HG03342 (cell line): Measurements from ENCODE around the gene NKAIN2.
"Not testable (repeated sequence)": the region's sequence is repeated elsewhere in the genome, so short reads cannot be mapped to it uniquely, and the experiment has no call there.

ENCODE experiments used
- ATAC-seq: cut with Tn5 transposase; IDR thresholded peaks from one replicate; pipeline ENCODE4 v1.9.1; 2021; ENCODE audit warnings: mild to moderate bottlenecking, moderate library complexity; ENCODE audit not compliant: unreplicated experiment

Gene NKAIN2

DNA sequence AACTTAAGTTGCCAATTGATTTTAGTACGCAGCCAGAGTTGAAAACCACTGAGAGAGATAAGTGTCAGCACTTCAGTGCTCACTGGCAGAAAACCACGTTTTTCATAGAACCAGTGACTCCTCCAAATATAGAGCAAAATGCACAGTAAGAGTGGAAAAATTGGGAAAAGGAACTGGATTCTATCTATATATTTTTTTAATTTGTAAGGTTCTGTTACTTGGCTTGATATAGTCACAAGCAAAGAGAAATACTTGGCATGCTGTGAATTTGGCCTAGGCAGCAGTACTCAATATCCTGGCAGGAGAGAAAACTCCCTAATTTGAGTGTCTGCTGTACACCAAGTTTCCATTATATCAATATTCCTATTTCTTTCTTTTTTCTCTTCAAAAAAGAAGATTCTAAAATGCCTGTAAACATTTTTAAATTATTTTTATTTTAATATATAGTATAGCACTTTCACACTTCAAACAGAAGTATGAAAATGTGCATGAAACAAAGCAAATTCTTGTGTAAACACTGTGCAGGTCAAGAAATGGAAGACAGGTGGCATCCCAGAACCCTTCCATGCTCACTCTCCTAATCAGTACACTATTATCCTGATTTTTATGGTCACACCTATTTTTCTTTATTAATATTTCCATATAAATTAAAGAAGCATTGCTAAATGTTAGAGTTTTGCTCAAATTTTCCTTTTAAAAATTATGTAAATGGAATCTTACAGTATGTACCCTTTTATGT lies 596.8 kb downstream of the NKAIN2 start:
- no peak for ATAC-seq

DNA sequence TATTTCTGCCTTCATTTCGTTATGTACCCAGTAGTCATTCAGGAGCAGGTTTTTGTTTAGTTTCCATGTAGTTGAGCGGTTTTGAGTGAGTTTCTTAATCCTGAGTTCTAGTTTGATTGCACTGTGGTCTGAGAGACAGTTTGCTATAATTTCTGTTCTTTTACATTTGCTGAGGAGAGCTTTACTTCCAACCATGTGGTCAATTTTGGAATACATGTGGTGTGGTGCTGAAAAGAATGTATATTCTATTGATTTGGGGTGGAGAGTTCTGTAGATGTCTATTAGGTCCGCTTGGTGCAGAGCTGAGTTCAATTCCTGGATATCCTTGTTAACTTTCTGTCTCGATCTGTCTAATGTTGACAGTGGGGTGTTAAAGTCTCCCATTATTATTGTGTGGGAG lies 606.8 kb downstream of the NKAIN2 start:
- not testable (repeated sequence) for ATAC-seq

DNA sequence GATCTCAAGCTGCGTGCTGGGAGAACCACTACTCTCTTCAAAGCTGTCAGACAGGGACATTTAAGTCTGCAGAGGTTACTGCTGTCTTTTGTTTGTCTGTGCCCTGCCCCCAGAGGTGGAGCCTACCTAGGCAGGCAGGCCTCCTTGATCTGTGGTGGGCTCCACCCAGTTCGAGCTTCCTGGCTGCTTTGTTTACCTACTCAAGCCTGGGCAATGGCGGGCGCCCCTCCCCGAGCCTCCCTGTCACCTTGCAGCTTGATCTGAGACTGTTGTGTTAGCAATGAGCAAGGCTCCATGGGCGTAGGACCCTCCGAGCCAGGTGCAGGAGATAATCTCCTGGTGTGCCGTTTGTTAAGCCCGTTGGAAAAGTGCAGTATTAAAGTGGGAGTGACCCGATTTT lies 609.0 kb downstream of the NKAIN2 start:
- ATAC-seq: not testable (repeated sequence)

DNA sequence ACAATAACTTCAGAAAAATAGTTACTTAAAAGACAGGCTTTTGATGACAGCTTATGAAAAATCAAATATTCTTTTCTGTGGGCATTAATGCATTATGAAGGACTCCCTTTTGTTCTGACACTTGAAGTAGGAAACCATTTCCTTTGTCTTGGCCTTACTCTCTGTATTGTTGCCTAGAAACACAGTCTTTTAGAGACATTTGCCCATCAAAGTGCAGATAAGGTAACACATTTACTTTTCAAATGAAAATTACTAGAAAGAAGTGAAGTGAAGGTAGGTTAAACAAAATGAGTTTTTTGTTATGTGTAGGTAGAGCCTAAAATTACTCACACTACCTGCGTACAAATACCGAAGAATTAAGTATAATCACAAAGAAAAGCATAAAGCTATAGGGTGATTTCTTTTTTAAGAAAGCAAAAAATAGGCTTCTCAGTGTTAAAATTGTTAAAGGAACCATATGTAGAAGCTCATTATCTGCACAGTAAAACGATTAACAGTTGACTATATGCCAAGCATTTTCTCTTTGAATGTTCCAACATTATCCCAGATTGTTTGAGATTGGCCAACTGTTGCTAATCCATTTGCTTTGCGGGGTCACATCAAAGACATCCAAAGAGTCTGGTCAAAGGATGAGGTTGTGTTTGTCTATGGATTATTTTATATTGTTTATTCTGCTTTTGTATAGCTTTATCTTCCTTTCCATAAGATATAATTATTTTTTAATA lies 616.6 kb downstream of the NKAIN2 start:
- no peak for ATAC-seq

DNA sequence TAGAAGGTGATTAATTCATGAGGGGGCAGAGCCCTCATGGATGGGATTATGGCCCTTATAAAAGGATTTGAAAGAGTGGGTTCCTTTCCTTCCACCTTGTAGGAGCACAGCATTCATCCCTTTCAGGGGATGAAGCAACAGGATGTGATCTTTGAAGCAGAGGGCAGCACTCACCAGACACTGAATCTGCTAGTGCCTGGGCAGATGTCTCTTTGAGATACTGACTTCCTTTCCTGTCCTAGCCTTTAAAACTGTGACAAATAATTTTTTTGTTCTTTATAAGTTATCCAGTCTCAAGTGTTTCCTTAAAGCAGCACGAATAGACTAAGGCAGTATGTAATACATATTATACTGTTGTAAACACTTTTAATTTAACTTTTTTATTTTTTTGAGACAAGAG lies 620.0 kb downstream of the NKAIN2 start:
- ATAC-seq: no peak

DNA sequence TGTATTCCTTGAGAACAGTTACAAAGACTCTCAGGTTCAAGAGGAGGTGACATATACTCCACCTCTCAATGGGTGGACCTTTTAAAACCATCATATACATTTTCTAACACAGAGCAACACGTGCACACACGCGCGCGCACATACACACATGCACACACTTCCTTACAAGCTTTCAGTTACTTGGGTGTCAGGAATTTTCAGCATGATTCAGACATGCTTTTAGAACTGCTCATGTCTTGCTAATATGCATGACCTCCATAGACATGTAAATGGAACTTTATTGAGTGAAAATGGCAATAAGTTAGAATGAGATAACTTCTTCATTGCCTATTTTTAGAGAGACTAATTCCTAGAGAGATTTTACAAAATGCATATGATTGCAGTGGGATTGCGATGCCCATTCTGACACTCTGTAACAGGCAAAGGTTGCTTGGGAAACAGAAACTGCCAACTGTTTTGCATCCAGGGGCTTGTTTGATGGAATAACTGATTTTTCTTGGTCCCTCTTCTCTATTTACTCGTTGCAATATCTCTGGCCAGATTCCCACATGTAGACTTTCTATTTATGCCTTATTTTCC lies 627.2 kb downstream of the NKAIN2 start:
- no peak for ATAC-seq

DNA sequence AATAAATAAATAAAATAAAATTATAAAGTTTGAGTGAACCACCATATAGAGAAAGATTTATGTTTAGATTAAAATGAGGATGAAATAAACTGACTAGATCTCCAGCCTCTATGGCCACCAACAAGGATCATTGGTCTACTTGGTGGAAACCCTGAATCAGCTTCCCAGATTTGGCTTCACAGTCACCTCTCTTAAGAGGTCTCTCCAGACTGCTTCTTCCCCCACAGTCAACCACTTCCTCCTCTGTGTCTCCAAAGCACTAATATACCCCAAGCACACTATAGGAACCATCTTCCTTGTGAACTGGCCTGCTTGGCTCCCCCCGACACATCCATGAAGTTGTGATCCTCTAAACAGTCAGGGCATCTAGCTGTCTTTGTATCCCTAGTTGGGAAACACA lies 629.0 kb downstream of the NKAIN2 start:
- no peak for ATAC-seq

DNA sequence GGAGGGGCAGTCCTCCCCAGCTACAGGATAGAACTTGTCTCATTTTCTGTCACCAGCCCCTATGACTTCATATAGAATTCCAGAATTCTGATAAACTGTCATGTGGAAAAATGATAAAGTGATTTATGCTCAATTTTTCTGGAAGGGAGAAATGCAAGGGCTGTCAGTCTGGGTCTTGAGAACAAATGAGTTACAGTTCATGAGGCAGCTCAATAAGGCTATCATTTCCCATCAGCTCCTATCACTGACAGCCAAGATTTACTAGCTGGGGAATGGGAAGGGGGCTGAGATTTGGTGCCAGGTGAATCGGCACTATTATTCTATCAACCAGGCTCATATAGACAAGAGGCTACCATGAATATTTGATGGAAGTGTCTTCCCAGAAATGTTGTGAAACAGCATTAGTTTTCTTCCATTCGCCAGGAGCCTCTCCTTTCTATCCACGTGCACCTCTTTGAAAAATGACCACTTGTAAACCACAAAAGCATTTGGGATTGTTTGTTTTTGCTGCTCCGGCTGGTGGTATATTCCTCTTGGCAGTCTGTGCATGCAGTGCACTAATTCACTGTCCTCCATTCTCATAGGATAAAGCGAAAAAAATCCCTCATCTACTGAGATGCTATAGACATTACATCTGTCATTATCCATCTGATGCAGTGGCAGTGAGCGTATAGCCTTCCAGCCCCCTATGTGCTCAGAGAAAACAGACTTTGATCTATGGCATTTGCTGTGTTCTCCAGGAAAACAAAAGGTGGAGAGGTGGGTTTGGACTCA lies 629.9 kb downstream of the NKAIN2 start:
- ATAC-seq: no peak

DNA sequence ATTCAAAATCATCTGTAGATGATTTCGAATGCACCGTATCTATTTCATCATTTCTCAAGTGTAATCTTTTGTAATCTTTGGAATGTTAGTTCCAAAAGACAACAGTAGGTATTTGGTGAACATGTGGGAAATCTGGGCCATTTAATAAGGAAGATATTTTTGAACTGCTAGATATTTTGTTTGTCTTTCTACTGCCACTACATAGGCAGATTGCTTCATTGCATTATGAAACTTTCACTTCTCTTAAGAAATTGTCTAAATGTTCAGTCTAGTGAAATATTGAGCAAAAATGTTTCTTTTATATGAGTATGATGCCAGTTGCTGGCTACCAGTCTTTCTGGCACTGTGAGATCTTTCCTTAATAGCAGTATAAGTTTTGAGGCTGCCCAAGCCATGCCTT lies 630.8 kb downstream of the NKAIN2 start:
- no peak for ATAC-seq

DNA sequence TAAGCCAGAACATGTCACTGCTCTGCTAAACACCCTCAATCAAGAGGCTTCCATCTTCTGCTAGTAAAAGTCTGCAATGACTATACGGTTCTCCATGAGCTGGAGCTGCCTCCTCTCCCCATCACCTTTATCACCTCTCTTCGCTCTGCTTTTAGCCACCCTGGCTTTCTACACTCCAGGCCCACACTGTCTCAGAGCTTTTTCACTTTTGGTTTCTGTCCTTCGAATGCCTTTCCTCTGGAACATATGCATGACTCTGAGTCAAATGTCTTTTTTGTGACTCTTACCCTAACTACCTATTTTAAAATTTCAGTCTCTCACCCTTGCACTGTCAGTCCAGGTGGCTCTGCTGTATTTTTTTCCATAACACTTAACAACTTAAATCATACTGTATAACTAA lies 633.1 kb downstream of the NKAIN2 start:
- no peak for ATAC-seq

DNA sequence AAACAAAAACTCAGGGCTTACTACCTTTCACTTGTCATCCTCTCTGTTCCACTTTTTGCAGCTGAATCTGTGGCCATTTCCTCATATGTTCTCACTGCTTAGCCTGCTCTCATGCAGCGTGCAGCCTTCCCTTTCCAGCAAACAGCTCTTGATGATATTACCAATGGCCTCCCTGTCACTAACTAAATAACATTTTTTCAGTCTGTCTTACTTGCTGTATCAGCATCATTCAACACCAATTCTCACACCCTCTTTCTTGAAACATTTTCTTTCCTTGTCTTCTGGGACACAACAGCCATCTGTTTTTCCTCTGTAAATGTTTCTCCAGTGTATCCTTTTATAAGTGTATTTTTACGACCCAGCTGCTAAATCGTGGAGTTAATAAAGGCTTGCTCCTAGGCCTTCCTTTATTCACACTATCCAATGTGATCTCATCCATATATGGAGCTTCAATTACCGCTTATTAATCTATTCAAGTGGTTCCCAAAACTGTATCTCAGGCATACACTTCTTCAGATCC lies 634.9 kb downstream of the NKAIN2 start:
- no peak for ATAC-seq

DNA sequence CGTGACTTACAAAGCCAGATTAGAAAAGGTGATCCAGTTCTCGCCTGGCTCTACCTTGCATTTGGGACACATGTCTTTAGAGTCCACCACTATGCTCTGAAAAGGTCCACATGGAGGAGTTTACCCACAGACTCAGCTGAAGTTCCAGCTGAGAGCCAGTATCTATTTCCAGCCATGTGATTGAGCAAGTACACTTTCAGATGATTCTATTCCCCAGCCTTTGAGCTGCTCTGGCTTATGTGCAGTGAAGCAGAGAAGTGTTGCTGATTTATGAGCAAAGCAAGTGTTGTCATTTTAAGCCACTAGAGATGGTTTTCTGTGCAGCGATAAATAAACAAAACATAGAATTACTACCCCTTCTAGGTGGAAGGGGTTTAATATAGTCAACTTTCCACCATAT lies 637.8 kb downstream of the NKAIN2 start:
- no peak for ATAC-seq

DNA sequence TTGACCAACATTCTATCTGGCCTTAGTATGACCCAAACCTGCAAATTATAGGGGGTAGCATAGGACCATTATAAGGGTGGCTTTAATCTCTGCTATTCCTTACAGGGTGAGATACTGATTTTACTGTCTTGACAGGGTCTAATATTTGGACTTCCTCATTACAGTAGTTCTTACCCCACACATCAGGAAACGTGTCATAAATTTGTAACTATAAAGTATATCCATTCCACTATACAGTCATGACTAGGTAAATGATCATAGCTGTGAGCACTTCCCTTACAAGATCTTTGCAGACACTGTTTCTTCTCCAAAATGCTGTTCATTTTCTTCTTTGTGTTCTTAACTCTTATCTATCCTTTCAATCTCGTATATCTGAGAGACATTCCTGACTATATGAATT lies 639.9 kb downstream of the NKAIN2 start:
- ATAC-seq: no peak

DNA sequence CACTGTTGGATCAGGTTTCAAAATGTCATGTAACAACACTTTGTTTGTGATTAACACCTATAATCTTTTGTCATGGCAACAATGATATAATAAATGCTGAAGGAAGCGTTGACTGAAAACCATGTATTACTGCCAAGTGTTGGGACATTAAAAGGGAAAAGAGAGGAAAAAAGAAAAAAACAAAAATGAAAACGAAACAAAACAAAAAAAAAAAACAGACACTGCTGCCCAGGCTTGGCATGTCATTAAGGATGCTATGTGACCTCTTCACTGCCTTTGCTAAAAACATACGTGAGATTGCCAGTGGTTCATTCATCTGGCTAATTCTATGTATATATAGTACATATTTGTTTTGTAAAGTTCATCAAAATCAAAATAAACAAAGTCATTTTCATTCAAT lies 641.9 kb downstream of the NKAIN2 start:
- ATAC-seq: no peak

DNA sequence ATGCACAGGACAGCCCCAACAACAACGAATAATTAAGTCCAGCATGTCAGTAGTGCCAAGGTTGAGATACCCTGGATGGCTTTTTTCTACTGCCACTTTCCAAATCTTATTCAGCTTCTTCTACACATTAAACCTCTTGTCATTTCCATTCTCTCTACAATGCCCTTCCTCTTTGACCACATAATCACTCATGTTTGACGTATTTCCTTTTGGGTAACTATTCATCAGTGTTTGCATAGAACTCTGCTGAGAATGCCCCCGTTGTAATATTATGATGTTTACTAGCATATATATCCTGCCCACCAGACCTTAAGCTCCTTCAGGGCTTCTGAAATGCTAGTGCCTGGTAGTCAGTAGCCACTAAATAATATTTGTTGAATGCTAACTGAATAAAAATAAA lies 643.3 kb downstream of the NKAIN2 start:
- no peak for ATAC-seq

DNA sequence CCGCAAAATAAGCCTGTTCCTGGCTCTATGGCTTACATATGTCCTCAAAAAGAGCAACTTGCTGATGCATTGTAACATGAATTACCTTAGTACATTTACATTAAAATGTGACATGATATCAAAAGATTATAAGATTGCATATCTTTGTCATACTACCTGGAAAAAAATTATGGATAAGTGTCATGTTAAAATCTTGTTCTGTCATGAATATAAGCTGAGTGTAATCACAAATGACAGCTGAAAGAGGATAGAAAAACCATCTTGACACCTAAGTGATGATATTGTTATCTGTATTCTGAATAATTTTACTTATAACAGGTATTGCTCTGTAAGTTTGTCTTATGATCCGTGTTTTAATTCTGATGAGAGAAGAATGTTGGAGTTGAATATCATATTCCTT lies 655.6 kb downstream of the NKAIN2 start:
- no peak for ATAC-seq

DNA sequence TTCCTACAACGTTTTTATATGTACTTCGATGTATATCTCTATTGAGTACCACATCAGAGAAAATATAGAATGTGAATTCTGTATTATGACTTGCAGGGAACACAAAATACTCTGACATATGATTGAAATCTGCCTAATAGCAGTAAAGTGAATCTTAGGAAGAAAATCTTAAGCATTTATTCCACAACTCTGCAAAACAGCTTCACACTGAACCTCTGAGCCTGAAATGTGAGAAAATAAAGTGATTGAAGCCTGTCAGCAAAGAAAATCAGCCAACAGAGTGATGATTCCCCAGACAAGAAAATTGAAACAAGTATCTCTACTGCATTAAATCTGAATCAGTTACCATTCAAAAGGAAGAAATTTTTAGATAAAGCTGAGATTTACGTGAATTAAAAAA lies 659.1 kb downstream of the NKAIN2 start:
- no peak for ATAC-seq

DNA sequence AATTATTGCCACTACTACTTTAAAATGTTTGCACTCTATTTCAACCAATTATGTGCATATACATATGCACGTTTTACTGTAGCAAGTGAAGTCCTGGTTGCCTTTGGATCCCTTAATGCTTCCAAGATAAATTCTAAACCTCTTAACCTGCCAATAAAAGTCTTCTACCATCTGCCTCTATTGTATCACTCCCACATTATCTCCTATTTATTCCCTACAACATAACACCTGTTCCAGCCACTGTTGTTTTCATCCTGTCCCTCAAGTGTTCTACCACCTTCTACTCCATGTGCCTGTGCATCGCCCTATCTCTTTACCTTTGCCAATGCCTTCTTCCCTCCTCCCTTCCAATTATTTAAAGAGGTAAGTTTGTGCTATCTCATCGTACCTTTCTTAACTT lies 659.6 kb downstream of the NKAIN2 start:
- ATAC-seq: no peak

DNA sequence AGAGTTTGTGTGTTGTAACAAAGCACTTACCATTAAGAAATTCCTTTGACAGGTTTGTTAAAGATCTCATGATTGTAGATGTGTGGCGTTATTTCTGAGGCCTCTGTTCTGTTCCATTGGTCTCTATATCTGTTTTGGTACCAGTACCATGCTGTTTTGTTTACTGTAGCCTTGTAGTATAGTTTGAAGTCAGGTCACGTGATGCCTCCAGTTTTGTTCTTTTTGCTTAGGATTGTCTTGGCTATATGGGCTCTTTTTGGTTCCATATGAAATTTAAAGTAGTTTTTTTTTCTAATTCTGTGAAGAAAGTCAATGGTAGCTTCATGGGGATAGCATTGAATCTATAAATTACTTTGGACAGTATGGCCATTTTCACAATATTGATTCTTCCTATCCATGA lies 660.9 kb downstream of the NKAIN2 start:
- ATAC-seq: not testable (repeated sequence)

DNA sequence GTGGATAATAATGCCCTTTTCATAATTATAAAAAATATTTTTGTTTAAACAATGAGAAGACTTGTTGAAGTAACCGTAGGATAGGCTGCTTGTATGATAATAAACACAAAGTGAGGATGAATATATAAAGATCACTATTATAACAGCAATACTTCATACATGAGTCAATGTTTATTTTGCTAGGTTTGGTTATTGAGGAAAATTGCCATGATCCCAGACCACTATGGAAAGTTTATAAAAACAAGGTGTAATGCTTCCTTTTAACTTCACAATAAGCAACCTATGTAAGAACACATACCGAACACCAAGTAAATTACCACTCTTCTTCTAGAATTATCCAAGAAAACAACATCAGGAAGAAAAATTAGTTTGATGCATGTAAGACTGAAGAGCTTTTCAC lies 663.3 kb downstream of the NKAIN2 start:
- no peak for ATAC-seq

DNA sequence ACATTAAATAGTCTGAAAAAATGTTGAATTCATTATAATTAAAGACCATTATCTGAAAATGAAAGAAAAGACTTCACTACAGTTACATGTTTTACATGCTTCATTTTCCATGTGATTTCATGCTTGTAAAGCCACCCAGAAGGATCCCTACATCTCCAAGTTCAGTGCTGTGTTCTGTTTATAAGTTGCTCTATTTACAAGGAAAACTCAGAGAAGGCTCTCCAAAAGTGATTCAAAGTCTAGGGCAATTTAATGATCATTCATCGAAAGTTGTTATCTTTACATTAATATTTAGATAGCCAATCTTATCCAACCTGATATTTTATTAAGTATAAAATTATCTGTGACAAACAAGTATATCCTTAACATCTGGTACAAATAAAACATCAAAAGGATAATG lies 663.7 kb downstream of the NKAIN2 start:
- ATAC-seq: no peak
